ENCODE results near the gene EFHC1. TPM values are rescaled to one million over a fixed set of nuclear protein-coding genes. Genes with fewer than 3 reads are reported as not detected.

EFHC1 gene
- total and polyA plus RNA-seq, 9 donors = 12.1 to 59.5 (median 23.5) TPM

GRCh38 chr6:52416629-52417151, 3.5 kb upstream of the EFHC1 start:
- H3K9me3 ChIP-seq = no peaks in the 10 kb centered on the region
- TF ChIP-seq CTCF (IDR thresholded peaks at IDR 0.05) = peak; percentile 58 to 81 (median 73)
- TF ChIP-seq POLR2A (IDR thresholded peaks at IDR 0.05) = no peak
- no peaks in the 10 kb centered on the region for H3K36me3 ChIP-seq
- H3K4me3 ChIP-seq = no peak overlapping the region
- no peaks in the 10 kb centered on the region for H3K27me3 ChIP-seq
- peaks cover 2% of the 10 kb centered on the region for H3K4me1 ChIP-seq (ENCODE audit: insufficient read depth)
- no peak for DNase-seq
- intact Hi-C loops (cut with DNase I) = loop anchor here (2.0 to 10.0 kb wide), 7 partner anchors 132 to 248 kb away; partner anchors contain the start of genes TRAM2 (in 2 of the 4) and MCM3 (in 1 of the 4)
- H3K27ac ChIP-seq = no peak overlapping the region
- 0 to 5% (median 0%) methylated on average over 1 of the region's 1 CpG for WGBS, 3 donors

- 77 to 80% (median 80%) methylated on average over 5 of the region's 5 CpGs for WGBS, 3 donors
- H3K4me1 ChIP-seq (ENCODE audit: insufficient read depth) = peaks cover 2% of the 10 kb centered on the region
- no peak overlapping the region for H3K4me3 ChIP-seq
- no peak for DNase-seq
- H3K9me3 ChIP-seq = no peaks in the 10 kb centered on the region
- H3K27me3 ChIP-seq = no peaks in the 10 kb centered on the region
- TF ChIP-seq CTCF (IDR thresholded peaks at IDR 0.05) (no peak), POLR2A (IDR thresholded peaks at IDR 0.05) (no peak), EP300 (IDR thresholded peaks at IDR 0.05) (no peak)
- intact Hi-C loops (cut with DNase I) = loop anchor here (2.0 to 10.0 kb wide), 7 partner anchors 133 to 247 kb away; partner anchors contain the start of genes TRAM2 (in 2 of the 4) and MCM3 (in 1 of the 4)
- H3K36me3 ChIP-seq = no peaks in the 10 kb centered on the region
- no peak overlapping the region for H3K27ac ChIP-seq
Observed at GRCh38 chr6:52417675-52418111, 2.4 kb upstream of the EFHC1 start.

DNA sequence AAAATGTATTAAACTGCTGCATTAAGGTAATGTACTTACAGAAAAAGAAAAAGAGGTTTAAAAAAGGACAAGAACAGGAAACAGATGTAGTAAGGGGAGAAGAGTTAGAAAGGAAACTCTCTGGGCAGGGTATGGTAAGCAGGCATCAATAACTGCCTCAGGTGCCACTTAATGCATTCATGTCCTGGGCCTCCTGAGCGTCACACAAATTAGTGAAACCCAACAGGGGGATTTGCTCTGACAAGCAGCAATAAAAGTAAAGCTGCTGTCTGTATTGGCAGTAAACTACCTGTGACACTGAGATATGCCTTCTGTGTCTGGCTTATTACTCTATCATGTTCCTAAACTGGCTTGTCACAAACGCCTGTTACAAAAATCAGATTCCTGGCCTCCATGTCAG, 1.5 kb upstream of the EFHC1 start:
- intact Hi-C loops (cut with DNase I) = loop anchor here (5.0 to 10.0 kb wide), 5 partner anchors 134 to 244 kb away; partner anchors contain the start of genes TRAM2 (in 2 of the 4) and MCM3 (in 1 of the 4)
- peaks cover 2% of the 10 kb centered on the region for H3K4me1 ChIP-seq (ENCODE audit: insufficient read depth)
- H3K27ac ChIP-seq = no peak overlapping the region
- H3K4me3 ChIP-seq = no peak overlapping the region
- 80 to 97% (median 91%) methylated on average over 2 of the region's 2 CpGs for WGBS, 3 donors
- no peak for DNase-seq
- no peaks in the 10 kb centered on the region for H3K9me3 ChIP-seq
- TF ChIP-seq POLR2A (IDR thresholded peaks at IDR 0.05) (no peak), CTCF (IDR thresholded peaks at IDR 0.05) (no peak), EP300 (IDR thresholded peaks at IDR 0.05) (no peak)
- H3K27me3 ChIP-seq = no peaks in the 10 kb centered on the region
- no peaks in the 10 kb centered on the region for H3K36me3 ChIP-seq

DNA sequence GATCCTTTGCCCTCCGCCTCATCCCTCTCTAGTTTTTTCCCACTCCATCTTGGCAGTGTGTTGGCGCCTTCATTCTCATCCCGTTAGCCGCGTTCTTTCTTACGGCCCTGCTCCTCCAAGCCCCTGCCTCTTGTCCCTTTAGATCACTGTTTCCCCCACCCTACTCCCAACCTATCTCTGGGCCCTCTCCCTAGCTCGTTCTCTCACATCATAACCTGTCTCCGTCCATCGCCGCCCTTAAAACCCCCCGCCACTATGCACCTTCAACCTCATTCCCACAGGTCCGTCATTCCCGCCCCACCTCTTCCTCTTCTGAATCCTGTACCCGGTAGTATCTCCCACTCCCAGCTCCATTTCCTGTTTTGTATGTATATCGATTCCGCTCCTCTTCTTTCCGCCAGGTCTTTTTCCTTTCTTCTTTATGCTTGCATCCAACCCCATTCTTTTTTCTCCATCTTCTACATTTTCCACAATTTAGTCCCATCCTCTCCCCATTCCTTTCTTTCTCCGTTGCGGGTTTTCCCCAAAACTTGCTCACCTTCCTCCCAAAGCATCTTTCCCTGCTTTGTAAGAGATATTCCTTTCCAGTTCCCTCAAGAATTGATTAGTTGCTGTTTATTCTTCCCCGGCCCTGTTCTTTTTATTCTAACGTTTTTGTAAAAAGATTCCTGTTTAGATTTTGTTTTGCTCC, 671 bp downstream of the EFHC1 start:
- TF ChIP-seq CTCF (IDR thresholded peaks at IDR 0.05) (no peak), POLR2A (IDR thresholded peaks at IDR 0.05) (no peak), EP300 (IDR thresholded peaks at IDR 0.05) (no peak)
- H3K4me3 ChIP-seq = peak overlapping the region; percentile 68
- WGBS, 3 donors = 1 to 2% (median 1%) methylated on average over 21 of the region's 21 CpGs
- intact Hi-C loops (cut with DNase I) = loop anchor here in 3 of 4 donors (2.0 to 10.0 kb wide), 6 partner anchors 84 to 244 kb away; partner anchors contain the start of gene TRAM2 (in 1 of the 3)
- DNase-seq = peak in 3 of 5 donors; percentile 35 to 50 (median 41)
- no peaks in the 10 kb centered on the region for H3K36me3 ChIP-seq
- H3K9me3 ChIP-seq = no peaks in the 10 kb centered on the region
- peaks cover 5% of the 10 kb centered on the region for H3K4me1 ChIP-seq (ENCODE audit: insufficient read depth)
- peak overlapping the region in 1 of 2 donors; percentile 9 for H3K27ac ChIP-seq
- no peaks in the 10 kb centered on the region for H3K27me3 ChIP-seq
